Astrocyte (in vitro differentiated cells and primary cell): ENCODE measurements around the gene PCP4.

Source experiments
- CTCF ChIP-seq: IDR thresholded peaks from 2 replicates; pipeline ENCODE4 v1.5.1; 2011; ENCODE audit warnings: low read depth, mild to moderate bottlenecking, inconsistent platforms, low read length, moderate library complexity; ENCODE audit not compliant: insufficient read depth
- EZH2 ChIP-seq: IDR thresholded peaks from 2 replicates; pipeline ENCODE4 v1.6.1; 2012; ENCODE audit warnings: mild to moderate bottlenecking, low read length, inconsistent platforms; ENCODE audit not compliant: insufficient read depth

GRCh38 chr21:39972976-39973770, 105.9 kb downstream of the PCP4 start:
- TF ChIP-seq CTCF: no peak
- TF ChIP-seq EZH2: no peak
